Neural progenitor cell (in vitro differentiated cells): ENCODE data around the gene WTAP.

Experiments
- CTCF ChIP-seq: fragments of 200-600 bp; sonication (generic); IDR thresholded peaks from 2 replicates; pipeline ENCODE4 v1.5.1; 2017; ENCODE audit warnings: antibody characterized with exemption, mild to moderate bottlenecking
- EZH2 ChIP-seq: fragments of 200-600 bp; sonication (generic); IDR thresholded peaks from 2 replicates; pipeline ENCODE4 v1.6.1; 2017; ENCODE audit warnings: antibody characterized with exemption, mild to moderate bottlenecking, moderate library complexity
- EZH2phosphoT487 ChIP-seq: fragments of 200-600 bp; sonication (generic); IDR thresholded peaks from 2 replicates; pipeline ENCODE4 v1.6.1; 2017; ENCODE audit warnings: antibody characterized with exemption

GRCh38 chr6:159758031-159759001, 31.0 kb downstream of the WTAP start:
- TF ChIP-seq CTCF, result peak; percentile 10
- no peak for TF ChIP-seq EZH2phosphoT487
- no peak for TF ChIP-seq EZH2
